Measurements from ENCODE around the gene BTN1A1.

DNA sequence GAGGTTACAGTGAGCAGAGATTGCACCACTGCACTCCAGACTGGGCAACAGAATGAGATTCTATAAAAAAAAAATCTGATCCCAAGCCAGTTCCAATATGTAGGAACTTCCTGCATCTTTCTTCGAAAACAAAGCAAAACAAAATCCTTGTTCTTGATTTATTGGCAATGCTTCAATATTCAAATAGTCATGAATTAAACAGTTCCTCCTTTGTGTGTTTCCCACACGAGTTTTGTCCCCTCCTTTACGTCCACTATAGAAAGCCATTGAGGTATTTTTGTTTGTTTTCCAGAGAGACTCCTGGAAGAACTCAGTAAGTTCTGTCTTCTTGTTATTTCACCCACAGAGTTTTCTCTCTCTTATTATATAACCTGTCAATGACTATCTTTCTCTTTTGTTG is 7.6 kb downstream of the BTN1A1 start:
- no peak for TF ChIP-seq CTCF (IDR thresholded peaks at IDR 0.05)
- TF ChIP-seq EZH2 (IDR thresholded peaks at IDR 0.05), result no peak
